ENCODE results near the gene HINT2.

- TF ChIP-seq GATA2 (IDR thresholded peaks at IDR 0.05; ENCODE audit: low read depth, low read length) (no peak), GATA3 (IDR thresholded peaks at IDR 0.05; ENCODE audit: low read depth, low read length) (no peak)
Observed at GRCh38 chr9:35847792-35848572, 33.1 kb upstream of the HINT2 start.
